GM12873 (cell line): ENCODE results near the gene KRTAP1-5.

Experiments
- TF ChIP-seq, protein P1 (sequence below): IDR thresholded peaks from 2 replicates; pipeline ENCODE4 v1.5.1; 2012; ENCODE audit warnings: low read depth, mild to moderate bottlenecking, moderate library complexity, low read length, control low read depth; ENCODE audit not compliant: insufficient read depth; ENCODE audit errors: missing control alignments

The KRTAP1-5 gene

DNA sequence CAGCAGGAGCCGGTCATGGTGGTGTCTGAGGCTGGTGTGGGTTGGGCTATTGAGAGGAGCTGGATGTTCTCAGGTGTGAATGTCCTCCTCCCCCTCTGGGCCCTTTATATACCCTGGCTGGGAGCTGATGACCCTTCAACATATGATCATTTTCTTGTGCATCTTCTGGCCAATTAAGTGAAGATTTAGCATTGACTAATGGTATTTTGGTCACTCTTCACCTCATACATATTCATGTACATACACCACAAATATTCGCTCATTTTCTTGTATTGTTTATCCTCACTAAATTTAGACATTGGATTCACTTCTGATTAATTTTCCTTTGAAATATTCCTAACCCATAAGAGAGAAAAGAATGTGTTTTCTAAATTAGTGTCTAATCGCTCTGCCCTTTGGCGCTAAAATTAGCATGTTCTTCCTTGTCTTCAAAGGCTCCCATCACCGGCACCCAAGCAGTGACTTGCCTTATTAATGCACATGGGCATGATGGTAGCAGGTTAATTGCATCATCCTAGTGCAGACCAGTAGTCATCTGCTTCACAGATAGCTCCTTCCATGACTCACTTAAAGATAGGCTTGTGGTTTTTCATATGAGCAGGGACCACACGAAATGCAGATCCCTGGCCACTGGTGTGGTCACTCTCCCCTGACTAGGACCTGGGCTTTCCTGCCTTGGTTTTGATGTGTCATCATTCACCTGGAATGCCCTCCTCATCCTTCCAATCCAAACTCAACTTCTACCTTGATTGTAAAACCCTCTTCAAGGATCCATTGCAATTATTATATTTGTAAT, 39.0 kb upstream of the KRTAP1-5 start, which contains the start of gene KRTAP2-4:
Gene KRTAP2-4 (minus strand): TSS at position 51 of the 796 bp plus-strand sequence. CDS start 34 bp downstream, at position 17.
- TF ChIP-seq, protein P1, sequence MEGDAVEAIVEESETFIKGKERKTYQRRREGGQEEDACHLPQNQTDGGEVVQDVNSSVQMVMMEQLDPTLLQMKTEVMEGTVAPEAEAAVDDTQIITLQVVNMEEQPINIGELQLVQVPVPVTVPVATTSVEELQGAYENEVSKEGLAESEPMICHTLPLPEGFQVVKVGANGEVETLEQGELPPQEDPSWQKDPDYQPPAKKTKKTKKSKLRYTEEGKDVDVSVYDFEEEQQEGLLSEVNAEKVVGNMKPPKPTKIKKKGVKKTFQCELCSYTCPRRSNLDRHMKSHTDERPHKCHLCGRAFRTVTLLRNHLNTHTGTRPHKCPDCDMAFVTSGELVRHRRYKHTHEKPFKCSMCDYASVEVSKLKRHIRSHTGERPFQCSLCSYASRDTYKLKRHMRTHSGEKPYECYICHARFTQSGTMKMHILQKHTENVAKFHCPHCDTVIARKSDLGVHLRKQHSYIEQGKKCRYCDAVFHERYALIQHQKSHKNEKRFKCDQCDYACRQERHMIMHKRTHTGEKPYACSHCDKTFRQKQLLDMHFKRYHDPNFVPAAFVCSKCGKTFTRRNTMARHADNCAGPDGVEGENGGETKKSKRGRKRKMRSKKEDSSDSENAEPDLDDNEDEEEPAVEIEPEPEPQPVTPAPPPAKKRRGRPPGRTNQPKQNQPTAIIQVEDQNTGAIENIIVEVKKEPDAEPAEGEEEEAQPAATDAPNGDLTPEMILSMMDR, result no peak

DNA sequence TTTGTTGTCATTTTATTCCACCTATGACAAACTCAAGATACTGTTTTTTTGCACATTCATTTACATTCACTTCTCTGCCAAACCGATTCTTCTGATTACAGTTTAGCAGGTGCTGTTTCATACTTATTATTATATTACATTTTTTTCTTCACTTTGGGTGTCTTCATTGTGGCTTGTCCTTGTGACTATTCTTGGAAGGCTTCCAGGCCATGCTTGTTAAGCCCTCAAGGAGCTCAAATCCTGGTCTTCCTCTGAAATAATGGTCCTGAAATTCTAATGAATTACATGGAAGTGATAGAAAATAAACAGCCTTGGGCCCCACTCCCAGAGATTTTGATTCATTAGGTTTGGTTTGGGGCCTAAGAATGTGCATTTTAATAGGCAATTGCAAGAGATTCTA, 37.3 kb upstream of the KRTAP1-5 start:
- TF ChIP-seq, protein P1, result no peak

- TF ChIP-seq, protein P1, result no peak
Measured at GRCh38 chr17:41063449-41063848, 36.4 kb upstream of the KRTAP1-5 start.

GRCh38 chr17:41061964-41062363, 35.0 kb upstream of the KRTAP1-5 start:
- TF ChIP-seq, protein P1, result no peak

- TF ChIP-seq, protein P1, result no peak
Measured at GRCh38 chr17:41060052-41060604, 33.1 kb upstream of the KRTAP1-5 start, which contains the start of gene KRTAP2-3. KRTAP2-3 (minus strand) TSS chr17:41060114; CDS start chr17:41060050, 64 bp downstream.

- TF ChIP-seq, protein P1, result no peak
Measured at GRCh38 chr17:41058741-41059140, 31.7 kb upstream of the KRTAP1-5 start.

DNA sequence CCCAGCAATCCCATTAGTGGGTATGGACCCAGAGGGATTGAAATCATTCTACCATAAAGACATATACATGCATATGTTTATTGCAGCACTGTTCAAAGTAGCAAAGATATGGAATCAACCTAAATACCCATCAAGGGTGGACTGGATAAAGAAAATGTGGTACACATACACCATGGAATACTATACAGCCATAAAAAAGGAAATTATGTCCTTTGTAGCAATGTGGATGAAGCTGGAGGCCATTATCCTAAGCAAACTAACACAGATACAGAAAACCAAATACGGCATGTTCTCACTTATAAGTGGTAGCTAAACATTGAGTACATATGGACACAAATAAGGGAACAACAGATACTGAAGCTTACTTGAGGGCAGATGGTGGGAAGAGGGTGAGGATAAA, 30.5 kb upstream of the KRTAP1-5 start:
- TF ChIP-seq, protein P1, result no peak
